Measurements from ENCODE around the gene MAPK8IP3.

MAPK8IP3 gene

GRCh38 chr16:1786242-1787055 is 80.5 kb downstream of the MAPK8IP3 start:
- TF ChIP-seq, protein P1, sequence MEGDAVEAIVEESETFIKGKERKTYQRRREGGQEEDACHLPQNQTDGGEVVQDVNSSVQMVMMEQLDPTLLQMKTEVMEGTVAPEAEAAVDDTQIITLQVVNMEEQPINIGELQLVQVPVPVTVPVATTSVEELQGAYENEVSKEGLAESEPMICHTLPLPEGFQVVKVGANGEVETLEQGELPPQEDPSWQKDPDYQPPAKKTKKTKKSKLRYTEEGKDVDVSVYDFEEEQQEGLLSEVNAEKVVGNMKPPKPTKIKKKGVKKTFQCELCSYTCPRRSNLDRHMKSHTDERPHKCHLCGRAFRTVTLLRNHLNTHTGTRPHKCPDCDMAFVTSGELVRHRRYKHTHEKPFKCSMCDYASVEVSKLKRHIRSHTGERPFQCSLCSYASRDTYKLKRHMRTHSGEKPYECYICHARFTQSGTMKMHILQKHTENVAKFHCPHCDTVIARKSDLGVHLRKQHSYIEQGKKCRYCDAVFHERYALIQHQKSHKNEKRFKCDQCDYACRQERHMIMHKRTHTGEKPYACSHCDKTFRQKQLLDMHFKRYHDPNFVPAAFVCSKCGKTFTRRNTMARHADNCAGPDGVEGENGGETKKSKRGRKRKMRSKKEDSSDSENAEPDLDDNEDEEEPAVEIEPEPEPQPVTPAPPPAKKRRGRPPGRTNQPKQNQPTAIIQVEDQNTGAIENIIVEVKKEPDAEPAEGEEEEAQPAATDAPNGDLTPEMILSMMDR (IDR thresholded peaks at IDR 0.05; ENCODE audit: borderline replicate concordance, extremely low read depth, low read length, poor library complexity, severe bottlenecking) = peak; percentile 10
- no peak for TF ChIP-seq EZH2 (IDR thresholded peaks at IDR 0.05; ENCODE audit: borderline replicate concordance, low read depth, low read length, severe bottlenecking)
- H3K79me2 ChIP-seq (ENCODE audit: insufficient read depth, low read length) = peaks cover 62% of the 10 kb centered on the region
- H3K36me3 ChIP-seq (ENCODE audit: insufficient read depth, low read length) = peaks cover 69% of the 10 kb centered on the region

GRCh38 chr16:1787056-1787321 is 81.0 kb downstream of the MAPK8IP3 start:
- Histone ChIP-seq H3K4me1 (ENCODE audit: insufficient read depth, low read length) (peaks cover 25% of the 10 kb centered on the region), H4K20me1 (ENCODE audit: insufficient read depth, low read length) (peaks cover 81% of the 10 kb centered on the region), H3K27me3 (ENCODE audit: insufficient read depth, low read length, poor library complexity) (no peaks in the 10 kb centered on the region), H3K9me3 (ENCODE audit: insufficient read depth, low read length, severe bottlenecking) (no peaks in the 10 kb centered on the region), H3K27ac (ENCODE audit: low read length) (no peak overlapping the region), H3K36me3 (ENCODE audit: insufficient read depth, low read length) (peaks cover 69% of the 10 kb centered on the region), H2AFZ (ENCODE audit: low read depth, low read length) (no peak overlapping the region), H3K4me3 (ENCODE audit: low read depth in 1 of 2, low read length in 2 of 2) (no peak overlapping the region), H3K79me2 (ENCODE audit: insufficient read depth, low read length) (peaks cover 57% of the 10 kb centered on the region), H3K4me2 (ENCODE audit: insufficient read depth, low read length) (no peak overlapping the region), H3K9ac (ENCODE audit: low read depth, low read length) (no peak overlapping the region)
- DNase-seq (no peak), ATAC-seq (ENCODE audit: insufficient read depth, low read depth) (no peak)
- TF ChIP-seq, protein P1 (IDR thresholded peaks at IDR 0.05; ENCODE audit: borderline replicate concordance, extremely low read depth, low read length, poor library complexity, severe bottlenecking) = no peak
- TF ChIP-seq EZH2 (IDR thresholded peaks at IDR 0.05; ENCODE audit: borderline replicate concordance, low read depth, low read length, severe bottlenecking) = no peak

More at GRCh38 chr16:1786242-1787055, 80.5 kb downstream of the MAPK8IP3 start:
- Histone ChIP-seq H3K9ac (ENCODE audit: low read depth, low read length) (no peak overlapping the region), H2AFZ (ENCODE audit: low read depth, low read length) (no peak overlapping the region), H3K27ac (ENCODE audit: low read length) (no peak overlapping the region), H3K4me2 (ENCODE audit: insufficient read depth, low read length) (no peak overlapping the region), H3K9me3 (ENCODE audit: insufficient read depth, low read length, severe bottlenecking) (no peaks in the 10 kb centered on the region), H4K20me1 (ENCODE audit: insufficient read depth, low read length) (peaks cover 81% of the 10 kb centered on the region), H3K27me3 (ENCODE audit: insufficient read depth, low read length, poor library complexity) (no peaks in the 10 kb centered on the region), H3K4me3 (ENCODE audit: low read depth in 1 of 2, low read length in 2 of 2) (no peak overlapping the region), H3K4me1 (ENCODE audit: insufficient read depth, low read length) (peaks cover 30% of the 10 kb centered on the region)
- ATAC-seq (ENCODE audit: insufficient read depth, low read depth) = no peak
- no peak for DNase-seq

- H3K27me3 ChIP-seq (ENCODE audit: insufficient read depth, low read length, poor library complexity) = no peaks in the 10 kb centered on the region
Measured at GRCh38 chr16:1787322-1788094, 81.5 kb downstream of the MAPK8IP3 start.

More at GRCh38 chr16:1787322-1788094, 81.5 kb downstream of the MAPK8IP3 start:
- peaks cover 81% of the 10 kb centered on the region for H4K20me1 ChIP-seq (ENCODE audit: insufficient read depth, low read length)
- H3K79me2 ChIP-seq (ENCODE audit: insufficient read depth, low read length) = peaks cover 53% of the 10 kb centered on the region
- no peaks in the 10 kb centered on the region for H3K9me3 ChIP-seq (ENCODE audit: insufficient read depth, low read length, severe bottlenecking)
- no peak overlapping the region for H3K4me3 ChIP-seq (ENCODE audit: low read depth in 1 of 2, low read length in 2 of 2)
- no peak overlapping the region for H2AFZ ChIP-seq (ENCODE audit: low read depth, low read length)
- H3K4me2 ChIP-seq (ENCODE audit: insufficient read depth, low read length) = no peak overlapping the region
- DNase-seq = no peak
- H3K27ac ChIP-seq (ENCODE audit: low read length) = no peak overlapping the region
- no peak for TF ChIP-seq EZH2 (IDR thresholded peaks at IDR 0.05; ENCODE audit: borderline replicate concordance, low read depth, low read length, severe bottlenecking)
- TF ChIP-seq, protein P1 (IDR thresholded peaks at IDR 0.05; ENCODE audit: borderline replicate concordance, extremely low read depth, low read length, poor library complexity, severe bottlenecking) = no peak
- no peak overlapping the region for H3K9ac ChIP-seq (ENCODE audit: low read depth, low read length)
- H3K4me1 ChIP-seq (ENCODE audit: insufficient read depth, low read length) = peaks cover 25% of the 10 kb centered on the region
- H3K36me3 ChIP-seq (ENCODE audit: insufficient read depth, low read length) = peaks cover 69% of the 10 kb centered on the region
- ATAC-seq (ENCODE audit: insufficient read depth, low read depth) = no peak

Data from DND-41 (cell line).